ENCODE measurements around the gene CHD5.

Gene CHD5

GRCh38 chr1:6096243-6097116 lies 83.6 kb downstream of the CHD5 start:
- no peak for DNase-seq

DNA sequence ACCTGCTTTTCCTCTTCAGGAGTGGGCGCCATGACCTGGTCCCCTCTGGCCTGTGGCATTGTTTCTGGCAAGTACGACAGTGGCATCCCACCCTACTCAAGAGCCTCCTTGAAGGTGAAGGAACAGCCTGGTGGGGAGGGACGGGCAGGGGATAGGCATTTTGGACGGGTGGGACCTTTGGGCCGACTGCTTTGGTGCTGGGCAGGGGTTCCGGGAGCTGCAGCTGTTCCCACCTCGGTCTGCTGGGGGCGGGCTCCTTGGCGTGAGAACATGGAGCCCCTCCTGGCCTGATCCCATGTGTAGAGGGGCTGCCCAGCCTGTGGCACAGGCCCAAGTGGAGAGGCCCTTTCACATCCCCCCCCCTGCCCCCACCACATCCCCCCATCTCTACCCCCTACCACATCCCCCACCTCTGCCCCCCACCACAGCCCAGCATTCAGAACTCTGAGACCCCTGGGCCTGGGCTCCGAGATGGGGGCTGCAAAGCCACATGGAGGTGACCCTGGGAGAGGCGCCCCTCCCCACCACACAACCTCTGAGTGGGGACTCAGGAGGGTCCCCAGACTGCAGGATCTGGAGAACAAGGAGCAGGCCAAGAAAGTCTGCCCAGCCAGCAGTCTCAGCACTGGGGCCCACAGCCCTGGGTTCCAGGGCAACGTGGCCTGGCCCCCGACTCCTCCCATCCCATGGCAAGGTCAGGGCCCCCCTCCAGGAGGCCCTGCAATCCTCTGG lies 84.4 kb downstream of the CHD5 start:
- no peak for DNase-seq

DNA sequence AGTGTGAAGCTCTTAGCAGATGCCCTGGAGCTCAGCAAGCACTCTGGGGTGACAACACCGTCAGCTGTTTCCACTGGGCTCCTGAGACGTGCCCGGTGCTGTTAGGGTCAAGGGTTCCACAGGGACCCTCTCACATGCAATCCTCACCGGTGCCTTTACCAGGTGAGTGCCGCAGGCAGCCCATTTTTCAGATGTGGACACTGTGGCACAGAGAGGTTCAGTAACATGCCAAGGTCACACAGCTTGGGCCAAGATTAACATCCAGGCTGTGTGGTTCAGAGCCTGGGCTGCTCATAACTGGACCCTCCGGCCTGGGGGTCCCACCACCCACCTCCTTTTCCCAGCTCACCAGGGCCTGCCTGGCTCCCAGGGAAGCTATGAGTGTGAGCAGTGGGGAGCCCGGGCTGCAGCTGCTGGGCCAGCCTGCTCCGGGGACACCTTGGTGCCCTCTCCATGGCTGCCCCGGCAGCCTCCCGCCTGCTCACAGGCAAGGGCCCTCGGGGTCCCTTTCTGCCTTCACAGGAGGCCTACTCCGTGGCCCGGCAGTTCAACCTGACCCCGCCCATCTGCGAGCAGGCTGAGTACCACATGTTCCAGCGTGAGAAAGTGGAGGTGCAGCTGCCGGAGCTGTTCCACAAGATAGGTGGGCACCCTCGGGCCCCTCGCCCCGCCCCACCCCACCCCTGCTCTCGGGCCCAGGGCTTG lies 85.2 kb downstream of the CHD5 start:
- no peak for DNase-seq

- DNase-seq = no peak
These were observed 85.9 kb downstream of the CHD5 start for GRCh38 chr1:6094246-6094645.

DNA sequence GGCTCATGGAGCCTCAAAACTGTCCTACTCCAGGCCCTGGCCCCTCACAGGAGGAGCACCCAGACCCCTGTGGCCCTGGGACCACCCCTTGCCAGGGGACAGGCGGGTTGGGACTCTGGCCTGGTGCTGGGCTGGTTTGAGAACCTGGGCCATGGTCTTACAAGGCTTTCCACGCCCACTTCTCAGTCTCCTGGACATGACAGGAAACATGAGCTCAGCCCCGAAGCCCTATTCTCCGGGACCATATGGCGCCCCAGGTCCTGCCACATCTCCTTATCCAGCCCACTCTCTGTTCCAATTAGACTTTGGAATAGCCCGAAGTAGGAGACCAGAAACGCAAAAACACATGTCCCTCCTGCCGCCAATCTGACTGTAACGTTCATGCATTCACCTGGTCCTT lies 86.5 kb downstream of the CHD5 start:
- DNase-seq = no peak

DNA sequence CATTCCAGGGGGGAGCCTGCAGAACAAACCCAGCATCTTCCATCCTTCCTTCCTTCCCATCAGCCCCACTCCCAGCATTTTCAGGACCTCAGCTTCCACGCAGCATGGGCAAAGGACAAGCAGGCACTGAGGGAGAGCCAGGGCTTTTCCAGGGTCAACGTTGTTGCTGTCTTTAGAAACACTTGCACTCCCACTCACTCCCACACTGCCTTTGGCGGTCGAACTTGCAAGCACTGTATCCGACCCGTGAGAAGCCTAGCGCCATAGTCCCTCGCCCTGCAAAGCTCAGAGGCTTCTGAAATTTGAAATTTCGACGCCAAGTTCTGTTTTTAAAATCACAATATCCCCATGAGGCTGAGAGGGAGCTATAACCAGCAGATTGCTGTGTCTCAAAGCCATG lies 87.0 kb downstream of the CHD5 start:
- DNase-seq = no peak

DNA sequence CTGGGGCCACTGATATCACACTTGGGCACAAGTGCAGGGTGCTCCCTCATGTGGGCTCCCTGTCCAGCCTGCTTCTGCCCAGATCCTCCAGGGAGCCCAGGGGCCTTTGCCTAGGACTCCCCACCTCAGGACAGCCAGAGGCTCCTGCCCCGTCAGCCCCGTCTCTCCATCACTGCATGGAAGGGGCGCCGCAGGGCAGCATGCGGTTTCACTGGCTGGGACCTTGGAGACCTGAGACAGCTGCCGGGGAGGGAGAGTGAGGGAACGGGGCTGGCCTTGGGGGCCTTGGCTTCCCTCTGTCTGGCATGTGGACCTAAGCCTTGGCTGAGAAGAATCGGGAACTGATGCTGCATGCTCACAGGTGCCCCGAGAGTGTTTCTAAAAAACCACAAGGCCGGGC lies 87.9 kb downstream of the CHD5 start:
- no peak for DNase-seq

DNA sequence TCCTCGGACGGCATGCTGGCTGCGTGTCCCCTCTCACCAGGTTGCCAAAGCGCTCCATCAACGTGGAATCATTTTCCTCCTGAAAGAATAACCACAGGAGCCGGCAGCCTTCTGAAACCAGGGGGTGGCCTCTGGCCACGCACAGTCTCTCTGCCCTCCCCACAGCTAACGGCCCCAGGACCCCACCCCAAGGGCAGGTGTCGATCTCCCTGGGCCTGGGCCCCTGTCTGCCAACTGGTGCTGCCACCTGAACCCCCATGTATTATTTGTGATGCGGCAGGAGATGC lies 88.4 kb downstream of the CHD5 start:
- DNase-seq = no peak

DNA sequence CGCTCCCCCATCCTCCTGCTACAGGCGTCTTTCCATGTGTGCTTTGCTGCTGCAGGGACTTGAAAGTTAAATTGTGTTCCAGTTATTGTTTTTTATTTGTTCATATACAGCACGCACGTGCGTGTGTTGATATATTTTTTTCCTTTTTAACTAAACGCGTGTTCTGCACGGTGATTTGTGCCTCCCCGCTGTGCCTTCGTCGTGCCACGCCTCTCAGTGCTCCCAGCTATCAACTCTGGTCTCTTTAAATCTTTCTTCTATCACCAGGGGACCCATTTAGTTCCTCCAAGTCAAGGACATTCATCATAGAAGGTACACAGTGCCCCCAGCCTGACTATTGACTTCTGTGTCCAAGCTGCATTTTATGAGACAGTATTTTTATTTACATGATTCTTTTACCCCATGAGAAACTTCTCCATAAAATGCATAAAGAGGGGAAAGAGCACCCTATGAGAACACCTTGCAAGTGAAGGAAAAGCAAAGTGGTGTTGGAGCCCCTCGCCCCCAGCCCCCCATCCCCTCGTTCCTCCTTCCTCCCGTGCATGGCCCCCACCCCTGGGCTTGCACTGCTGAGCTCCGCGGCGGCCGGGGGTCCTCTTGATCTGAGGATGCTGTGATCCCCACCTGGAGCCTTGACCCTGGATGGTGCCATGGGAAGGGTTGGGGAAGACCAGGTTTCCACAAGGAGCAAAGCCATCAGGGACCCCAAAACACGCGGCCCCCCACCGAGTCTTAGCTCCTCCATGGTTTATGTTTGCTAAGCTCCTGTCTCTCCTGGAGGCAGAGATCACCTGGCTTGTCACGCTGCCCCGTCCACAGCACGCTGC lies 88.9 kb downstream of the CHD5 start:
- DNase-seq = no peak

DNA sequence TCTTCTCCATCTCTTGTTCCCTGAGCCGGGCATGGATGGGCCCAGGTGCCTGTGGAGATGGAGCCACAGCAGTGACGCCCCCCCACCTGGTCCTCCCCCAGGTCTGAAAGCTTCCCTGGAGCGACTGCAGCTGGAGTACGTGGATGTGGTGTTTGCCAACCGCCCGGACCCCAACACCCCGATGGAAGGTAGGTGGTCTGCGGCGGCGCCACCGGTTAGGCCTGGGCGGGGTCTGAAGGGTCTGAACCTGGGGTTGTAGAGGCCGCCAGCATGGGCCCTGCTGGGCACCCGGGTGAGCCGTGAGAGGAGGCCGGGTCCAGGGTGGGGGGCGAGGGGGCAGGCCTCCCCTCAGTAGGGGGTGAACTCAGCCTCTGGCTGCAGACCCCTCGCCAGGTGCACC lies 89.8 kb downstream of the CHD5 start:
- no peak for DNase-seq

DNA sequence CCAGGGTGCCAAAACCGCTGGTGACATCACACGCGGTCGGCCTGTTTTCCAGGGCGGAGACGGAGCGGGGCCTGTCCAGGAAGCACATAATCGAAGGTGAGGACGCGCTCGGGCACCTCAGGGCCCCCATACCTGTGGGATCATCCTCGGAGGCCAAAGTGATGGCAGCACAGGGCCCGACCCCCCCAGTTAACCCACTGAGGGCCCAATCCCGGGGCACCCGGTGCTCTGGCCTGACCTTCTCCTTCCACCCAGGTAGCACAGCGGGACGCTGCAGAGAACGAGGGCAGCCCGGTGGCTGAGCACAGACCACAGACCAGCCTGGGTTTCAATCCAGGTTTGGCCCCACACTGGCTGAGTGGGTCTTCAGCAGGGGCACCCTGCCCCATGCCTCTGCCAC lies 91.2 kb downstream of the CHD5 start:
- DNase-seq = no peak

GRCh38 chr1:6087958-6088357 lies 92.2 kb downstream of the CHD5 start:
- DNase-seq = no peak

DNA sequence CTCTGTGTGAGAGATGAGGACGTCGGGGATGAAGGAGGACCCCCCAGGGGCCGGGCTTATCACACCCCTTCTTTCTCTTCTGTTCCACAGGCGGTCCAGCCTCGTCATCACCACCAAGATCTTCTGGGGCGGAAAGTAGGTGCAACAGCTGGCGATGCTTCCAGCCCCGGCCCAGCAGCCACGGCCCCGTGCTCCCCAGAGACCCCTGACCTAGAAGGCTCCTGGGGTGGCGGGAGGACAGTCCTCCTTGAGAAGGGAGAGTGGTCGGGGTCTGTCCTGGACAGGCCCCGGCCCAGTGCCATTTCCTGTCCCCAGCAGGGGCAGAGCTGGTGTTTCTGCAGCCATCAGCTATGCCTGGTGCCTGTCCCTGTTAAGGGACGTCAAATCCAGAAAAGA lies 92.7 kb downstream of the CHD5 start:
- no peak for DNase-seq

- DNase-seq = no peak
These were observed 93.3 kb downstream of the CHD5 start for GRCh38 chr1:6086762-6087376.

- no peak for DNase-seq
These were observed 93.8 kb downstream of the CHD5 start for GRCh38 chr1:6086358-6086757.

- DNase-seq = no peak
These were observed 94.5 kb downstream of the CHD5 start for GRCh38 chr1:6085666-6086065.

DNA sequence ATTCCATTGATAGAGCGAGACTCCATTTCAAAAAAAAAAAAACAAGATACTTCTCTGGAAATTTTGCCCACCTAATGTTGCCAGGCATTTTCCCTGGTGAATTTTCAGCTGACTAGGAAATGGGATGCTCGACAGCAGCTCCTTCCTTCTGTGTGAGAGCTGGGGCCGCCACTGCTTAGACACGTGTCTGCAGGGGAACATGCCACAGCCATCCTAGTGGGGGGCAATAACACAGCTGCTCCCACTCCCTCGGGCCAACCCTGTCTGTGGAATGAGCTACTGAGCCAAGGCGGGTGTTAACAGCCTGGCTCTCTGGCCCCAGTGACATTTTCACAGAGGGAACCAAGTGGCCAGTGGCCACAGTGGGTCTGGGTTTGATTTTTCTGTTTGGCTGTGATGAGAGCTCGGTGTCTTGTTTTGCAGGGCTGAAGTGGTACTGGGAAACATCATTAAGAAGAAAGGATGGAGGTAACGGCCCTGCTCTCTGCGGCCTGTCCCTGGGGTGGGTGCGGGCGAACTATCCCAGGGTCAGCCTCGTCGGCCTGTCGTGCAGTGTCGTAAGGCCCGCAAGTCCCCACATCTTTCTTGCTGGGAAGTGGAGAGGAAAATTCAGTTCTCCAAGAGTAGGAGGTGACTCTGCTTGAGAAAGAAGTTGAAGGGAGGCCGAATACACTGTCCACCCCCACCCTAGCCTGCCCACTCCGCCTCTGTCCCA lies 95.2 kb downstream of the CHD5 start:
- no peak for DNase-seq

- no peak for DNase-seq
These were observed 96.2 kb downstream of the CHD5 start for GRCh38 chr1:6083801-6084446.

- DNase-seq = no peak
These were observed 96.7 kb downstream of the CHD5 start for GRCh38 chr1:6083385-6083784.

DNA sequence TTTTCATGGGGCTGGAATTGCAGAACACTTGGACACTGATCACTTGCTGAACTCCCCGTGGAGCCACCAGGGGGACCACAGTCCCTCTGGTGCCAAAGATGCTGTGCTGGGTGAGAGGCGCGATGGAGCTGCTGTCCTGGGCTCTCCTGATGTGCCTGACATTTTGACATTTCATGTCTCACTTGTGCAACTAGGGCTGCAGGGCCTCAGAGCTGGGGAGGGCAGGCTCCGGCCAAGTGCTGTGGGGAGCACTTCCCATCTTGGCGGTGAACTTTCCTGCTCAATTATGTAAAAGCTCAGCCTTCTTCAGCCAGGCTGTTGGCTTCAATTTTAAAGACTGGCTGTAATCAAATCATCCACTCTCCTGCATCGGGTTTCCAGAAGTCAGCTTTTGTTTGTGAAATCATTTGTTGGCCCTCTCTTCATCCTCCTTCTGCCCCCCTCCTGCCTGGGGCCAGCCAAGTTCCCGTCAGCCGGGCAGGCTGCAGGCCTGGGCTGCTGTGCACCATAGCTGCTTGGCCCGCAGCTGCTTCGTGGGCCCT lies 97.6 kb downstream of the CHD5 start:
- DNase-seq = no peak

DNA sequence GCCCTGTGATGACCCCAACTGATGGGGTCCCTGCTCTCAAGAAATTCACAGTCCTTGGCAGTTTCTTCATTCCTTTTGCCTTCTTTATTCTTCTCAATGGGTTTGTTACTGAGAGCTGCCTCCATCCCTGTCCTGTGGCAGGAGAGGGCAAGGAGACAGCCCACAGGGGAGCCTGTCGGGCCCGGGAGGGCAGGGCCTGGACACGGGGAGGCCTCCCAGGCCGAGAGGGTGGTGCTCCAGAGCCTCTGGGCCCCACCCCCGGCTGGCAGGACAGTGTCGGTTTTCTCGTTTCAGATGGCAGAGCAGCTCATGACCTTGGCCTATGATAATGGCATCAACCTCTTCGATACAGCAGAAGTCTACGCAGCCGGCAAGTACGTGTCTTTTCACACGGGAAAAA lies 98.2 kb downstream of the CHD5 start:
- no peak for DNase-seq

Measured in CD4-positive, alpha-beta T cell treated with Interleukin-21 for 1 hour (primary cell).